ENCODE data around the gene TMEM171. TPM values are rescaled to one million over a fixed set of nuclear protein-coding genes. Genes with fewer than 3 reads are reported as not detected.

The TMEM171 gene
- total and polyA plus RNA-seq, 2 donors (not counting 1 experiment from before 2014, with no cell fraction given) = not detected

GRCh38 chr5:73137563-73138530 lies 17.5 kb downstream of the TMEM171 start:
- H3K4me1 Mint-ChIP-seq = no peaks in the 10 kb centered on the region

More at GRCh38 chr5:73137563-73138530, 17.5 kb downstream of the TMEM171 start:
- Histone ChIP-seq H3K27ac (ENCODE audit: low read length in 2 of 2) (no peak overlapping the region), H2AFZ (ENCODE audit: insufficient read depth, low read depth, low read length, poor library complexity, severe bottlenecking) (no peak overlapping the region), H3K79me2 (ENCODE audit: control insufficient read depth, insufficient read depth, low read length) (no peaks in the 10 kb centered on the region), H3K27me3 (replicated peaks in 1 of 4; ENCODE audit: control extremely low read depth in 1 of 4, control insufficient read depth in 3 of 4, insufficient read depth in 4 of 4, low read length in 3 of 4) (peaks cover 0 to 26% (median 8%) of the 10 kb centered on the region in 4 experiments), H3K4me1 (ENCODE audit: control insufficient read depth in 2 of 2, insufficient read depth in 2 of 2, low read length in 2 of 2) (no peaks in the 10 kb centered on the region), H3K4me2 (replicated peaks; ENCODE audit: low read depth, low read length, poor library complexity, severe bottlenecking) (no peak overlapping the region), H3K4me3 (ENCODE audit: control extremely low read depth in 1 of 5, extremely low read depth in 1 of 5, insufficient read depth in 1 of 5, low read depth in 2 of 5, low read length in 4 of 5) (no peak overlapping the region), H3K9me3 (ENCODE audit: control extremely low read depth in 1 of 3, control insufficient read depth in 2 of 3, insufficient read depth in 1 of 3, low read length in 2 of 3) (peaks cover 0 to 8% (median 0%) of the 10 kb centered on the region in 3 donors), H3K9ac (ENCODE audit: low read length) (no peak overlapping the region), H4K20me1 (ENCODE audit: control insufficient read depth, insufficient read depth, low read length, poor library complexity, severe bottlenecking) (no peaks in the 10 kb centered on the region), H3K36me3 (replicated peaks in 1 of 2; ENCODE audit: control extremely low read depth in 1 of 2, control insufficient read depth in 1 of 2, extremely low read depth in 1 of 2, insufficient read depth in 2 of 2, low read length in 1 of 2) (no peaks in the 10 kb centered on the region)
- DNase-seq (no peak), ATAC-seq (ENCODE audit: low read depth) (no peak)
- Mint-ChIP-seq H3K27ac (no peak overlapping the region), H3K9me3 (ENCODE audit: insufficient read depth) (no peaks in the 10 kb centered on the region), H3K27me3 (peaks cover 34% of the 10 kb centered on the region), H3K4me3 (no peak overlapping the region)
- POLR2A ChIA-PET = no interaction called here
- intact Hi-C loops (cut with micrococcal nuclease) = no loop called here
- TF ChIP-seq CTCF (IDR thresholded peaks at IDR 0.05) (no peak), EZH2 (IDR thresholded peaks at IDR 0.05; ENCODE audit: borderline replicate concordance, insufficient read depth, low read depth, low read length, poor library complexity, severe bottlenecking) (no peak)
- CTCF ChIA-PET = no interaction called here
- 95% methylated on average over 6 of the region's 10 CpGs for WGBS (ENCODE audit: insufficient coverage)

Measured in B cell (primary cell).